Keratinocyte (primary cell): ENCODE data around the gene DCTPP1.
"Not testable (repeated sequence)": the region's sequence is repeated elsewhere in the genome, so short reads cannot be mapped to it uniquely, and the experiment has no call there.

Experiments
- CTCF ChIP-seq, 3 experiments: IDR thresholded peaks in 1 of 3; conservative IDR thresholded peaks in 1 of 3; optimal IDR thresholded peaks in 1 of 3; 2 replicates in 2 of 3; 3 replicates in 1 of 3; pipeline versions ENCODE3 to v1.5.1; 2011; ENCODE audit warnings: low read length in 3 of 3, mild to moderate bottlenecking in 3 of 3, moderate library complexity in 2 of 3, control low read depth in 1 of 3, inconsistent platforms in 1 of 3; ENCODE audit not compliant: insufficient read depth in 2 of 3; ENCODE audit errors: extremely low read depth in 1 of 3
- EZH2 ChIP-seq: IDR thresholded peaks from one replicate; pipeline ENCODE4 v1.6.1; 2012; ENCODE audit warnings: inconsistent platforms, mild to moderate bottlenecking, low read length, moderate library complexity

GRCh38 chr16:30452709-30453580 is 23.1 kb upstream of the DCTPP1 start:
- TF ChIP-seq EZH2; CTCF (optimal IDR thresholded peaks at IDR 0.05 in 1 of 3, IDR thresholded peaks at IDR 0.05 in 1 of 3, conservative IDR thresholded peaks at IDR 0.05 in 1 of 3; ENCODE audit: extremely low read depth in 1 of 3, insufficient read depth in 2 of 3, low read length in 3 of 3): not testable (repeated sequence)
